Measurements from ENCODE around the gene MAN2A2. TPM values are rescaled to one million over a fixed set of nuclear protein-coding genes. Genes with fewer than 3 reads are reported as not detected.

The MAN2A2 gene
- total and polyA plus RNA-seq, 9 of the 15 experiments (the other 6 are each of a cell fraction or from before 2014, with no cell fraction given), result 7.3 to 151 (median 43.4) TPM

DNA sequence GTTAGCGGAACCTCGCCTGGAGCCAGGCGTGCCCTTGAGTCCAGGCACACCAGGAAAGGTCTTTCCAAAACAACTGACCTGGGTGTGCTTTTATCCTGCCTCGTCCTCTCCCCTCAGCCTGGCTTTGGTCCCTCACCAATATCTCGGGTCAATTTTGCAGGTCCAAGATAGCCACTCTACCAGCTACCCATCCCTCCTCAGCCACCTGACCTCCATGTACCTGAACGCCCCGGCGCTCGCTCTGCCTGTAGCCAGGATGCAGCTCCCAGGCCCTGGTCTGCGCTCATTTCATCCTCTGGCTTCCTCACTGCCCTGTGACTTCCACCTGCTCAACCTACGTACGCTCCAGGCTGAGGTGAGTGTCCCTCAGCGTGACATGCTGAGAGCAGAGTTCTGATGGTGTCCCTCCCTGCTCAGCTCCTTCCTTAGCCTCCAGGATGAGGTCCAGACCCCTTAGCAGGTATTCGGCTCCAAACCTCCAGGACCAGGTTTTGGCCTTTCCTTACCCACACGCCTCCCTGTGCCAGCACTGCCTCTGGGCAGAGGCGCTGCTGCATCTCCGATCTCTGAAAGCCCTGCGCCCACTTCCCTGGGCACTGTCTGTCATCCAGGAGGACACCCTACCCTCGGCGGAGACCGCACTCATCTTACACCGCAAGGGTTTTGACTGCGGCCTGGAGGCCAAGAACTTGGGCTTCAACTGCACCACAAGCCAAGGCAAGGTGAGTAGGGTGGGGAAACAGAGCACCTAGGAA is 15.1 kb downstream of the MAN2A2 start:
- ATAC-seq (no peak), DNase-seq (ENCODE audit: extremely low read depth in 1 of 4, low spot score in 3 of 4) (no peak), FAIRE-seq (no peak)
- Histone ChIP-seq H4K20me1 (replicated peaks; ENCODE audit: control insufficient read depth, insufficient read depth, low read length) (no peaks in the 10 kb centered on the region), H3K9me3 (replicated peaks; ENCODE audit: control insufficient read depth, insufficient read depth, low read depth, low read length) (no peaks in the 10 kb centered on the region), H3K9me1 (ENCODE audit: control insufficient read depth, insufficient read depth, low read length) (no peaks in the 10 kb centered on the region), H3K79me2 (ENCODE audit: control insufficient read depth, insufficient read depth, low read length) (peaks cover 6% of the 10 kb centered on the region; the same call in 2 of the 3 replicates), H3K4me2 (ENCODE audit: insufficient read depth, low read length) (no peak overlapping the region), H3K27ac (ENCODE audit: extremely low read depth, low read depth, low read length) (no peak overlapping the region), H2AFZ (ENCODE audit: low read depth, low read length) (no peak overlapping the region), H3K9ac (ENCODE audit: insufficient read depth in 1 of 2, low read depth in 2 of 2, low read length in 2 of 2) (0 out of 4 replicates have a peak overlapping the region, but pooled peaks of 1 of the 2 experiments have one; percentile 38), H3K36me3 (ENCODE audit: control insufficient read depth, insufficient read depth, low read length) (peaks cover 92% of the 10 kb centered on the region), H3K4me1 (replicated peaks in 1 of 2; ENCODE audit: control insufficient read depth in 2 of 2, insufficient read depth in 2 of 2, low read length in 2 of 2) (peaks cover 27 to 30% of the 10 kb centered on the region in 2 experiments), H3K4me3 (no peak overlapping the region), H3K27me3 (ENCODE audit: control insufficient read depth in 2 of 2, insufficient read depth in 2 of 2, low read length in 2 of 2) (no peaks in the 10 kb centered on the region)
- in situ Hi-C loops (cut with MboI), result no loop called here
- BruUV-seq (replicated peaks), result no TSS peak
- 98% methylated on average over 23 of the region's 23 CpGs for WGBS (ENCODE audit: insufficient coverage, low coverage, missing lambda C conversion rate)
- ChIA-PET CTCF (ENCODE audit: low intra/inter-chr PET ratio) (interaction anchor here (0.7 kb wide), 1 partner anchor 306 kb away, joined by 3 read pairs; no protein-coding TSS in a partner anchor), POLR2A (interaction anchor here (1.1 to 2.0 kb wide), 6 partner anchors 9 to 15 kb away, joined by 3 to 20 read pairs (median 6); partner anchors contain the start of genes HDDC3 and MAN2A2)
- intact Hi-C loops (cut with micrococcal nuclease), result no loop called here
- TF ChIP-seq RBFOX2 (IDR thresholded peaks at IDR 0.05; ENCODE audit: low read depth, low read length) (peak; percentile 36; the same call in 1 of the 2 replicates), POLR2A (conservative IDR thresholded peaks at IDR 0.05) (0 out of 2 replicates have a peak, but pooled peaks have one; percentile 3), FUS (optimal IDR thresholded peaks at IDR 0.05; ENCODE audit: low read depth, low read length) (no peak), POLR2G (IDR thresholded peaks at IDR 0.05; ENCODE audit: low read depth, low read length) (0 out of 2 replicates have a peak, but pooled peaks have one; percentile 17), NR3C1 (CRISPR knock-in tag; IDR thresholded peaks at IDR 0.05) (no peak)
